RWPE2 (cell line): ENCODE measurements around the gene MRNIP.
A peak's percentile ranks its signal among the peaks of the same experiment; 100 is the strongest.

ENCODE experiments used
- ATAC-seq: fragments of 200-7000 bp; cut with Tn5 transposase; 3 replicates; pipeline ENCODE4 v1.9.1; 2021; ENCODE audit warnings: low read depth
- DNase-seq: peaks from one replicate; pipeline ENCODE4 v3.0.0-alpha.2; 2020; ENCODE audit warnings: low spot score
- H3K27ac ChIP-seq: fragments of 450-650 bp; 2 replicates; pipeline ENCODE4 v1.5.1; 2017; ENCODE audit warnings: mild to moderate bottlenecking; ENCODE audit not compliant: poor library complexity, severe bottlenecking
- H3K27me3 ChIP-seq: fragments of 250-450 bp; sonication (Bioruptor Pico); 2 replicates; pipeline ENCODE4 v1.5.1; 2021; ENCODE audit warnings: mild to moderate bottlenecking, moderate library complexity; ENCODE audit not compliant: insufficient read depth, poor library complexity, severe bottlenecking
- H3K36me3 ChIP-seq: fragments of 250-450 bp; sonication (Bioruptor Pico); 2 replicates; pipeline ENCODE4 v1.5.1; 2020; ENCODE audit warnings: low read depth, mild to moderate bottlenecking, moderate library complexity
- H3K4me1 ChIP-seq: fragments of 250-450 bp; sonication (Bioruptor Pico); 2 replicates; pipeline ENCODE4 v1.5.1; 2021; ENCODE audit warnings: mild to moderate bottlenecking, moderate library complexity; ENCODE audit not compliant: insufficient read depth, poor library complexity, severe bottlenecking
- H3K4me3 ChIP-seq: fragments of 250-450 bp; sonication (Bioruptor Pico); 2 replicates; pipeline ENCODE4 v1.5.1; 2021; ENCODE audit warnings: mild to moderate bottlenecking, moderate library complexity; ENCODE audit not compliant: severe bottlenecking
- H3K9me3 ChIP-seq: fragments of 250-450 bp; sonication (Bioruptor Pico); 2 replicates; pipeline ENCODE4 v1.5.1; 2021; ENCODE audit warnings: mild to moderate bottlenecking, moderate library complexity; ENCODE audit not compliant: severe bottlenecking
- CTCF ChIP-seq: fragments of 450-650 bp; IDR thresholded peaks from one replicate; pipeline ENCODE4 v1.5.1; 2017; ENCODE audit warnings: mild to moderate bottlenecking, moderate library complexity; ENCODE audit not compliant: poor library complexity, severe bottlenecking

MRNIP gene

DNA sequence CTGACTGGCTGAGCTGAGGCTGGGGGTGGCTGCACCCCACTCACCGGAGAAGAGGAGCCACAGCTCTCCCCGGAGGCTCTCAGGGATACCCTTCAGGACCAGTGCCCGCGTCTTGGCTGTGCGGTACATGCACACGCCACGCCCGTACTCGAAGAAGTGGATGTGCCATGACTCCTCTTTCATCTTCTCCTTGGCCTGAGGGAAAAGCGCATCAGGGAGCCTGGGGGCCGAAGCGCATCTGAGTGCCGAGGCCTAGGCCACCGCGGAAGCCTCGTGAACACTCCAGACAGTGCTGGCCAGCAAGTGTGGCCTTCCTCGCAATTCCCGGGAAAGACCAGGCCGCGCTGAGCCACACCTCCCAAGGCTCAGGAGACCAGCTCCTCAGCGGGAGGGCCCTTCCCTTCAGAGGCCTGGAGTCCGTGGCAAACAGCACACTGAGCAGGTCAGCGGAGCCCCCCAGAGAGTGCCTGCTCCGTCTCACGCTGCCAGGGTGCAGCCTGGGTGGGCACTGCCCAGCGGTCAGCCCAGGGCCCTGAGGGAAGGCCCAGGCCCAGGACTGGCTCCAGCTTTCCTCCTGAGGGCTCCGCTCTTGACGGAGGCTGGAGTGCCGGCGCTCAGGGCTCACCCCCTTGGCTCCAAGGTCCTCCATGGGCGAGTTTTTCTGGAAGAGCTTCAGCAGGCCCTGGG is 20.5 kb upstream of the MRNIP start:
- Histone ChIP-seq H3K4me1 (no peaks in the 10 kb centered on the region), H3K9me3 (peaks cover 14% of the 10 kb centered on the region), H3K36me3 (peaks cover 65% of the 10 kb centered on the region), H3K27ac (no peak overlapping the region), H3K4me3 (no peak overlapping the region), H3K27me3 (no peaks in the 10 kb centered on the region)
- TF ChIP-seq CTCF, result no peak
- DNase-seq (peak; percentile 64), ATAC-seq (0 out of 3 replicates have a peak, but pooled peaks have one; percentile 4)

DNA sequence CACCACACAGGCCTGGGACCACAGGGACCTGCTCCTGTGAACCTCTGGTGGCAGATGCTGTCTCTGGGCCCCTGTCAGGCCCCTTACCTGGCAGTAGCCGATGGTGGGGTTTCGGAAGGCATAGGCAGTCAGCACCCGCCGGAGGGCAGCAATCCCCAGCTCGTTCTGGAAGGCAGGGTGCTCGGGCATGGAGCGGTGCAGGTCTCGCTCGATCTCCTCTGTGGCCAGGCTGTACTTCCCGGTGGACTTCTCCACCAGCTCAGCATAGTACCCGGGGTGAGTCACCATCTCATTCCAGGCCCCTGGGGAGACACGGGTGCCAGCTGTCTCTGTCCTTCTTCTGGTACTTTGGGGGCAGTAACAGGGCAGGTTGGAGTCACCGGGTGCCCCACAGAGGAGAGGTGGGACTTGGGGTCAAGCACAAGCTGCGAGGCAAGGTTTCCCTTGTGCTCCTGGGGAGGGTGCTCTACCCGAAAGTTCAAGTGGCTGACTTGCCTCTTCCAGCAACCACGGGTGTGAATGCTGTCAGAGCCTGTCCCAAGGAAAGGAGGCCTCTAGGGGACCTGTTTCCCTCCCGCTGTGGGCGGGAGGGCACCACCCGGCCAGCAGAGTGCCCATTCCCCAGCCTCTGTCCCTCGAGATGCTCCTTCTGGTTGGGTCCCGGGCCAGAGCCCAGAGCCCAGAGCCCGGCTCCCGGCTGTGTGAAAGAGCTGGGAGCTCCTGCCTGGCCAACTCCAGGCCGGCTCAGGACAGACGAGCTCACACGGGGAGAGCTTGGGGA is 19.8 kb upstream of the MRNIP start:
- no peaks in the 10 kb centered on the region for H3K27me3 ChIP-seq
- DNase-seq (peak; percentile 66), ATAC-seq (no peak)
- no peak overlapping the region for H3K4me3 ChIP-seq
- peaks cover 11% of the 10 kb centered on the region for H3K9me3 ChIP-seq
- H3K36me3 ChIP-seq, result peaks cover 65% of the 10 kb centered on the region
- no peaks in the 10 kb centered on the region for H3K4me1 ChIP-seq
- TF ChIP-seq CTCF, result no peak
- H3K27ac ChIP-seq, result no peak overlapping the region

DNA sequence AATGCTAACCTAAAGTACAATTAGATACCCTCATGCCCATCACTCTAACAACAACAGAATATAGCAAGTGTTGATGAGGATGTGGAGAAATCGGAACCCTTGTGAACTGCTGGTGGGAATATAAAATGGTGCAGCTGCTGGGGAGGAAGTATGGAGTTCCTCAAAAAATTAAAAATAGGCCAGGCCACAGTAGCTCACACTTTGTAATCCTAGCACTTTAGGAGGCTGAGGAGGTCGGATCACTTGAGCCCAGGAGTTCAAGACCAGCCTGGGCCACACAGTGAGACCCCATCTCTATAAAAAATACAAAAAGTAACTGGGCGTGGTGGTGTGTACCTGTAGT is 18.0 kb upstream of the MRNIP start:
- Histone ChIP-seq H3K27ac (no peak overlapping the region), H3K9me3 (no peaks in the 10 kb centered on the region), H3K36me3 (peaks cover 67% of the 10 kb centered on the region), H3K27me3 (no peaks in the 10 kb centered on the region), H3K4me1 (no peaks in the 10 kb centered on the region), H3K4me3 (no peak overlapping the region)
- DNase-seq, result no peak
- no peak for TF ChIP-seq CTCF
- ATAC-seq, result no peak

GRCh38 chr5:179875741-179876609 is 17.4 kb upstream of the MRNIP start:
- ATAC-seq, result no peak
- H3K27ac ChIP-seq, result no peak overlapping the region
- H3K27me3 ChIP-seq, result no peaks in the 10 kb centered on the region
- no peak for TF ChIP-seq CTCF
- DNase-seq, result peak; percentile 66
- no peaks in the 10 kb centered on the region for H3K9me3 ChIP-seq
- no peaks in the 10 kb centered on the region for H3K4me1 ChIP-seq
- peaks cover 67% of the 10 kb centered on the region for H3K36me3 ChIP-seq
- H3K4me3 ChIP-seq, result no peak overlapping the region
